DOHH2 (cell line): ENCODE measurements around the gene XRRA1.

Source experiments
- CTCF ChIP-seq: fragments of 200-600 bp; sonication (generic); IDR thresholded peaks from one replicate; pipeline ENCODE4 v1.5.1; 2014; ENCODE audit warnings: antibody characterized with exemption, mild to moderate bottlenecking, low read depth, low read length; ENCODE audit not compliant: poor library complexity, severe bottlenecking
- EZH2phosphoT487 ChIP-seq: fragments of 200-600 bp; sonication (generic); IDR thresholded peaks from 2 replicates; pipeline ENCODE4 v1.6.1; 2017; ENCODE audit warnings: borderline replicate concordance, mild to moderate bottlenecking, antibody characterized with exemption, low read length, moderate library complexity, mixed read lengths

DNA sequence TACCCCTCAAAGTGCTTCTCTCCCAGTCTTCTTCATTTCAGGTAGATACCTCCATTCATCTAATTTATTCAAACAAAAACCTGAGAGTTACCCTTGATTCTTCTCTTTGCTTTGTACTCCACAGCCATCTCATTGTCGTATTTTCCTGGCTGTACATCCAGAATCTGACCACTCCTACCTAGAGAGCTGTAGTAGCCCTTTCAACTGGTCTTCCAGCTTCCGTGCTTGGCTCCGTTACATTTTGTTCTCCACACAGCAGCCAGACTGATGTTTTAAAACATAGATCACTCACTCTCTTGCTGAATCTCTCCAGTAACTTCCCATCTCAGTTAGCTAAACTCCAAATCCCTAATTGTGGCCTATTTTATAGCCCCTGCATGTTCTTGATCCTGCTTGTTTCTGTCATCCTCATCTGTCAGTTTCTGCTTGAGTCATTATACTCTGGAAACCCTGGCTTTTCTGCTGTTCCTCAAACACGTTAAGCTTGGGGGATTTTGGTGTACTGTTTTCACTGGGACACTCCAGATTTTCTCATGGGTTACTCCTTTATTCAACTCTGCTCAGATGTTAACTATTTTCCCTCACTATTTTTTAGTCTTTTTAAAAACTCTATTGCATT lies 7.6 kb upstream of the XRRA1 start:
- TF ChIP-seq CTCF (no peak), EZH2phosphoT487 (no peak)
